D341Med (cell line): ENCODE measurements around the gene OPN1MW.
"Not testable (repeated sequence)": the region's sequence is repeated elsewhere in the genome, so short reads cannot be mapped to it uniquely, and the experiment has no call there.

Source experiments
- DNase-seq: peaks from one replicate; pipeline ENCODE4 v3.0.0; 2012; ENCODE audit warnings: low spot score

The OPN1MW gene

DNA sequence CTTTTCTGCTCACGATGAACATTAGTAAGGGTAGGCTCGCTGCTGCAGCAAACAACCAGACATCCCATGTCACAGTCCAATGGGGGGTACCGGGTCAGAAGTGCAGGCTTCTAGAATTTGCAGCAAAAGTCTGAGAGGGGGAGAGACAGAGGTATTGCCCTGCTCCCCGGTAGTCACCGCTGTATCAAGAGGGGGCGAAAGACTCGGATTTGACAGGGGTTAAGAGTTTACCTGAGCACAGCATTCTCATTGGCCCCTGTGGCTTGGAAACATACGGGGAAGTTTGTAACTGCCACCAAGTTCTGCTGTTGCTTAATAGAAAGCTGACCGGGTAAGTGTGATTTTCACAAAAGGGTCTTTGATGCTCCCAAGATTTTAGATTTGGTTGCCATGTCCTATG lies 28.7 kb downstream of the OPN1MW start:
- DNase-seq, result not testable (repeated sequence)

GRCh38 chrX:154211499-154211898 lies 29.1 kb downstream of the OPN1MW start:
- not testable (repeated sequence) for DNase-seq

GRCh38 chrX:154219456-154219855 lies 37.1 kb downstream of the OPN1MW start, which contains the start of gene OPN1MW2:
OPN1MW2 (plus strand) TSS chrX:154219756; CDS start chrX:154219816, 60 bp downstream.
- not testable (repeated sequence) for DNase-seq

GRCh38 chrX:154225292-154225691 lies 42.9 kb downstream of the OPN1MW start:
- not testable (repeated sequence) for DNase-seq

DNA sequence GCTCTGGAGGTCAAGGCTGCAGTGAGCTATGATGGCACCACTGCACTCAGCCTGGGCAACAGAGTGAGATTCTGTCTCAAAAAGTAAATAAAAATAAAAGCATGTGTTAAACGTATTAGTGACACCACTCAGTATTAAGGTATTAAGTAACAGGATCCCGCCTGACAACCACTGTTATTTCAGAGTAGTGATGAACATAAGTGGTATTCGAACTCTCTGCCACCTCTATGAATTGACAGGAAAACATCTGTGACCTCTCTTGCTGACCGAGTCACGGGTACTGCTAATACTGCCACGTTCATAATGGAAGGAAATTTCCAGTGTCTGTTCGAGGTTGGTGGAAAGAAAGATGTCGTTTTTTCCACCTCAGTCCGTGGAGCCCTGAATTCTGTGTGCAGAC lies 44.3 kb downstream of the OPN1MW start:
- DNase-seq, result not testable (repeated sequence)

DNA sequence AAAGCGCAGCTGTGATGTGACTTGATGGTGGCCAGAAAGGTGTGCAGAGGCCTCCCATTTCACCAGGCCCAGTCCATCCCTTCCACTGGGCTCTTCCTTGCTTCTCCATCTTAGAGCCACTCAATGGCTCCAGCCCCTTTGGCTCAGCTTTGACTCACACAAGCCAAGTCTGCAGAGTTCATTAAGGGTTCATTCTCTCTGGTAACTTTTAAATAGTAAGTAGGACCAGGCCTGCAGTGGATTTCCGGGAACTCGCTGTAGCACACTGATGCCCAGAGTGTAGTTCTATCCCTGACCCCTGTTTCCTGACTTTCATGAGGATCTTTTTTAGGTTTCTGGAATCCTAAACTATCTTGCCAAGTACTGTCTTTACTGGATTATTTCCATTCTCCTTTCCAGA lies 49.0 kb downstream of the OPN1MW start:
- not testable (repeated sequence) for DNase-seq

DNA sequence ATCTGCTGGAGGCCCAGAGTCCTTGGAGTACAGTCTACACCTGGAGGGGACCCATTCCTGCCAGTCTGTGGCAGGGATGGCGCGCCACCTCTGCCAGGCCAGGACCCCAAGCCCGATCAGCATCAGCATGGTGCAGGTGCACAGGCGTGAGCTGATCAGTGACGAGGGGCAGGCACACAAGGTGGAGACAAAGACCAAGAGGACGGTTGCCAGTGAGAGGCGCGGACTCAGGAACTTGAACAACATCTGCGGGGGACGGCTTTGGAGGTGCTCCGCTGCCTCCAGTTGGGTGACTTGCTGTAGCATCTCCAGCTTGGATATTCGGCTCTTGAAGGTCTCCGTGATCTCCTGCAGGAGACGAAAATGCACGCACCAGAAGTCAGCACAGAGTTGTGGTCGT lies 51.2 kb downstream of the OPN1MW start:
- DNase-seq, result not testable (repeated sequence)

DNA sequence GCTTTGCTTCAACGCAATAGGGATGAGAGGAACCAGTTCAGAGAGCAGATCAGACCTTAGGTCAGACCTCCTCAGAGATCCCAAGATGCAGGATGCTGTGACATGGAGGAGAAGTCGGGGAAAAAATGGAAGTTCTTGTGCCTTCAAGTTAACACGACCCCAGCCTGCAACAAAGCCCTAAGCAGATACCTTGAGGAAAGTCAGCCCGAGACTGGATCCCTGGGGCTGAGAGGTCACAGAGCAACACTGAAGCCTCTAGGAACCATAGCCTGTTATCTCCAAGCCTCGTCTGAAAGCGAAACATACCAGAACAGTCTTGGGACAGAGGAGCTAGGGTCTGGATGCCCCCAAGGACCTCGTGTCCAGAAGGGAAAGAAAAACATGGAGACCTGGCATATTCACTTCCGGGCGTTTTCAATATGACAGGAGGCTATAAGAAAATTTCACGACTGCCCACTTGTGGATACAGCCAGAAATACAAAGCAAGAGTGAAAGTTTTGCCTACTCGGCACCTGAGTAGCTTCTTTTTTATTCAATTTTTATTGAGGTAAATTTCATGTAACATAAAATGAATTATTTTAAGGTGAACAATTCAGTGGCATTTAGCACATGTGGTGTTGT lies 56.7 kb downstream of the OPN1MW start:
- not testable (repeated sequence) for DNase-seq

GRCh38 chrX:154239982-154240503 lies 57.6 kb downstream of the OPN1MW start:
- DNase-seq, result not testable (repeated sequence)
